Right lobe of liver (tissue), 4 donors: ENCODE data around the gene TGM2.

ENCODE experiments used
- CTCF ChIP-seq, 4 donors: fragments of 200-600 bp in 3 of 4; fragments of 450-650 bp in 1 of 4; IDR thresholded peaks; one replicate each; pipeline versions ENCODE4 v1.5.1 to v1.8.0; 2016 to 2022; ENCODE audit warnings: antibody characterized with exemption in 4 of 4, mild to moderate bottlenecking in 2 of 4
- POLR2A ChIP-seq: fragments of 450-650 bp; IDR thresholded peaks from one replicate; pipeline ENCODE4 v1.6.1; 2017; ENCODE audit warnings: antibody characterized with exemption, mild to moderate bottlenecking
- donor health status: DM: no; HTN: no; CAD: no.
- donor health status: DM: no; HTN: no; CAD: no.
- donor health status: DM: no; HTN: yes; CAD: no.

GRCh38 chr20:38139977-38140753, 24.9 kb downstream of the TGM2 start:
- TF ChIP-seq CTCF (IDR thresholded peaks at IDR 0.05) = no peak
- peak; percentile 26 for TF ChIP-seq POLR2A
